Measurements from ENCODE around the gene MRPS27. TPM values are rescaled to one million over a fixed set of nuclear protein-coding genes. Genes with fewer than 3 reads are reported as not detected.

The MRPS27 gene
- total and polyA plus RNA-seq, 9 of the 15 experiments (the other 6 are each of a cell fraction or from before 2014, with no cell fraction given) = 73.6 to 144 (median 106) TPM

DNA sequence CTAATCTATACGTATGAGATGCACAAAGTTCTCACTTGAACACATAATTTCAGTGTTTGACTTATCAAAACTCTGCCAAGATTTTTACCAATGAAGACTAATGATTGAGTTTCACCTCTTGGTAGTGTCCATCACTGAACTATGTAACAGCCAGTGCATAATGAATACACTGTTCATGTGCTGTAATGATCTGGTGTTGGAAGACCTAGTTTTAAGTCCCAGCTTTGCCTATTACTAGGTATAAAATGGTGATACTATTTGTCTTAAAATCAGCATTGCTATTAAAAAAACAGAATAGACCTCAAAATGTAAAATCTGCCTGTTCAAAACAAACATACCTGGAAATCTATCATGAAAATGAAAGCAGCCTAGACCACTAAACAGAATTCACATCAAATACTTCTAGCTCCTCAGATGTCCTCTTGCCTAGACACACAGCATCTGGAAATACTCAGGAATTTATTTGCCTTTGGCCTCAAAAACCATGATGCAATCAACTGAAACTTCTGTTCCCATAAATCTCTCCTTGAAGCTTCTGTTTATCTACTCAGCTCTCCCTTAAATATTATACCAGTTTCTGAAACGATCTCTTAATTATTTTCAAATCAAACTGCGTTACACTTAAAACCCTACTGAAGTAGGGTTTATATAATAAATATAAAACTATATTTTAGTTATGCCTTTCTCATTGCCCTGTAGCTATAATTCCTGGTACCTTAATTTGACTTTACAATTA, 38.1 kb downstream of the MRPS27 start (continued):
- TF ChIP-seq NFIC (IDR thresholded peaks at IDR 0.05) (peak; percentile 27; the same call in 1 of the 2 replicates), ZNF354B (CRISPR knock-in tag; IDR thresholded peaks at IDR 0.05) (0 out of 2 replicates have a peak, but pooled peaks have one; percentile 27), NUFIP1 (IDR thresholded peaks at IDR 0.05; ENCODE audit: partially characterized antibody) (no peak), RFX5 (IDR thresholded peaks at IDR 0.05; ENCODE audit: low read depth, low read length) (no peak), ZNF217 (CRISPR knock-in tag; IDR thresholded peaks at IDR 0.05) (no peak), CC2D1A (IDR thresholded peaks at IDR 0.05) (no peak), PHF20 (IDR thresholded peaks at IDR 0.05; ENCODE audit: partially characterized antibody) (no peak), BRD9 (IDR thresholded peaks at IDR 0.05; ENCODE audit: low read depth, partially characterized antibody) (peak; percentile 82), MCM3 (IDR thresholded peaks at IDR 0.05) (no peak), ESRRA (IDR thresholded peaks at IDR 0.05; ENCODE audit: borderline replicate concordance, low read depth) (no peak)
- TF ChIP-seq, protein P1, sequence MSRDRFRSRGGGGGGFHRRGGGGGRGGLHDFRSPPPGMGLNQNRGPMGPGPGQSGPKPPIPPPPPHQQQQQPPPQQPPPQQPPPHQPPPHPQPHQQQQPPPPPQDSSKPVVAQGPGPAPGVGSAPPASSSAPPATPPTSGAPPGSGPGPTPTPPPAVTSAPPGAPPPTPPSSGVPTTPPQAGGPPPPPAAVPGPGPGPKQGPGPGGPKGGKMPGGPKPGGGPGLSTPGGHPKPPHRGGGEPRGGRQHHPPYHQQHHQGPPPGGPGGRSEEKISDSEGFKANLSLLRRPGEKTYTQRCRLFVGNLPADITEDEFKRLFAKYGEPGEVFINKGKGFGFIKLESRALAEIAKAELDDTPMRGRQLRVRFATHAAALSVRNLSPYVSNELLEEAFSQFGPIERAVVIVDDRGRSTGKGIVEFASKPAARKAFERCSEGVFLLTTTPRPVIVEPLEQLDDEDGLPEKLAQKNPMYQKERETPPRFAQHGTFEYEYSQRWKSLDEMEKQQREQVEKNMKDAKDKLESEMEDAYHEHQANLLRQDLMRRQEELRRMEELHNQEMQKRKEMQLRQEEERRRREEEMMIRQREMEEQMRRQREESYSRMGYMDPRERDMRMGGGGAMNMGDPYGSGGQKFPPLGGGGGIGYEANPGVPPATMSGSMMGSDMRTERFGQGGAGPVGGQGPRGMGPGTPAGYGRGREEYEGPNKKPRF (IDR thresholded peaks at IDR 0.05; ENCODE audit: low read depth, low read length) = no peak
- TF ChIP-seq, protein P2, sequence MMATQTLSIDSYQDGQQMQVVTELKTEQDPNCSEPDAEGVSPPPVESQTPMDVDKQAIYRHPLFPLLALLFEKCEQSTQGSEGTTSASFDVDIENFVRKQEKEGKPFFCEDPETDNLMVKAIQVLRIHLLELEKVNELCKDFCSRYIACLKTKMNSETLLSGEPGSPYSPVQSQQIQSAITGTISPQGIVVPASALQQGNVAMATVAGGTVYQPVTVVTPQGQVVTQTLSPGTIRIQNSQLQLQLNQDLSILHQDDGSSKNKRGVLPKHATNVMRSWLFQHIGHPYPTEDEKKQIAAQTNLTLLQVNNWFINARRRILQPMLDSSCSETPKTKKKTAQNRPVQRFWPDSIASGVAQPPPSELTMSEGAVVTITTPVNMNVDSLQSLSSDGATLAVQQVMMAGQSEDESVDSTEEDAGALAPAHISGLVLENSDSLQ (IDR thresholded peaks at IDR 0.05) = peak; percentile 88
- TF ChIP-seq, protein P3, sequence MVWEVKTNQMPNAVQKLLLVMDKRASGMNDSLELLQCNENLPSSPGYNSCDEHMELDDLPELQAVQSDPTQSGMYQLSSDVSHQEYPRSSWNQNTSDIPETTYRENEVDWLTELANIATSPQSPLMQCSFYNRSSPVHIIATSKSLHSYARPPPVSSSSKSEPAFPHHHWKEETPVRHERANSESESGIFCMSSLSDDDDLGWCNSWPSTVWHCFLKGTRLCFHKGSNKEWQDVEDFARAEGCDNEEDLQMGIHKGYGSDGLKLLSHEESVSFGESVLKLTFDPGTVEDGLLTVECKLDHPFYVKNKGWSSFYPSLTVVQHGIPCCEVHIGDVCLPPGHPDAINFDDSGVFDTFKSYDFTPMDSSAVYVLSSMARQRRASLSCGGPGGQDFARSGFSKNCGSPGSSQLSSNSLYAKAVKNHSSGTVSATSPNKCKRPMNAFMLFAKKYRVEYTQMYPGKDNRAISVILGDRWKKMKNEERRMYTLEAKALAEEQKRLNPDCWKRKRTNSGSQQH (CRISPR knock-in tag; IDR thresholded peaks at IDR 0.05) = no peak
- TF ChIP-seq, protein P4, sequence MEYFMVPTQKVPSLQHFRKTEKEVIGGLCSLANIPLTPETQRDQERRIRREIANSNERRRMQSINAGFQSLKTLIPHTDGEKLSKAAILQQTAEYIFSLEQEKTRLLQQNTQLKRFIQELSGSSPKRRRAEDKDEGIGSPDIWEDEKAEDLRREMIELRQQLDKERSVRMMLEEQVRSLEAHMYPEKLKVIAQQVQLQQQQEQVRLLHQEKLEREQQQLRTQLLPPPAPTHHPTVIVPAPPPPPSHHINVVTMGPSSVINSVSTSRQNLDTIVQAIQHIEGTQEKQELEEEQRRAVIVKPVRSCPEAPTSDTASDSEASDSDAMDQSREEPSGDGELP (CRISPR knock-in tag; IDR thresholded peaks at IDR 0.05; ENCODE audit: borderline replicate concordance) = no peak
